Panc1 (cell line): Measurements from ENCODE around the gene HNF4A.

Experiments
- CTCF ChIP-seq: fragments of 450-650 bp; IDR thresholded peaks from 2 replicates; pipeline ENCODE4 v1.5.1; 2017; ENCODE audit warnings: mild to moderate bottlenecking
- POLR2AphosphoS5 ChIP-seq: IDR thresholded peaks from 2 replicates; pipeline ENCODE4 v1.6.1; 2012; ENCODE audit warnings: mild to moderate bottlenecking, low read depth, low read length, moderate library complexity
- REST ChIP-seq, 2 experiments: IDR thresholded peaks; 2 replicates each; pipeline ENCODE4 v1.6.1; 2011 to 2012; ENCODE audit warnings: low read depth in 2 of 2, control low read depth in 1 of 2, low read length in 1 of 2, mild to moderate bottlenecking in 1 of 2, moderate library complexity in 1 of 2; ENCODE audit not compliant: insufficient read depth in 1 of 2
- SIN3A ChIP-seq: IDR thresholded peaks from 2 replicates; pipeline ENCODE4 v1.6.1; 2012; ENCODE audit warnings: low read depth, mild to moderate bottlenecking, low read length, moderate library complexity, borderline replicate concordance; ENCODE audit not compliant: insufficient read depth

- TF ChIP-seq CTCF (no peak), REST (IDR thresholded peaks at IDR 0.05; ENCODE audit: insufficient read depth in 1 of 2, low read depth in 2 of 2, low read length in 1 of 2) (no peak), POLR2AphosphoS5 (no peak), SIN3A (no peak)
Observed at GRCh38 chr20:44356353-44356723, 839 bp downstream of the HNF4A start.
